Naive thymus-derived CD4-positive, alpha-beta T cell (primary cell): ENCODE results near the gene FPR2. TPM values are rescaled to one million over a fixed set of nuclear protein-coding genes. Genes with fewer than 3 reads are reported as not detected.

Source experiments
- ATAC-seq: fragments of 150-1000 bp; cut with Tn5 transposase; 2 replicates; pipeline ENCODE4 v1.10.0; 2021; ENCODE audit warnings: mild to moderate bottlenecking, moderate library complexity
- CTCF ChIA-PET: fragments of 350-600 bp; sonication (Branson Sonifier 250); formaldehyde crosslinking; loops from one replicate; lab custom pipeline; 2021; ENCODE audit warnings: antibody characterized with exemption; lab: Charles Lee
- POLR2A ChIA-PET: fragments of 350-600 bp; sonication (Branson Sonifier 250); formaldehyde crosslinking; loops from one replicate; lab custom pipeline; 2021; ENCODE audit warnings: antibody characterized with exemption, inconsistent platforms; lab: Charles Lee
- DNase-seq, 9 donors: peaks; one replicate each; pipeline versions ENCODE4 v3.0.0 to v3.0.0-alpha.2; 2020 to 2022; ENCODE audit warnings: mixed read lengths in 1 of 9
- H3K27ac ChIP-seq: one replicate; pipeline ENCODE4 v1.7.0; 2013; ENCODE audit warnings: mild to moderate bottlenecking, low read depth, low read length, moderate library complexity
- H3K27me3 ChIP-seq, 2 donors: one replicate each; pipeline ENCODE4 v1.7.0; 2013; ENCODE audit warnings: low read length in 2 of 2, mild to moderate bottlenecking in 2 of 2, moderate library complexity in 2 of 2; ENCODE audit not compliant: control insufficient read depth in 2 of 2, insufficient read depth in 2 of 2
- H3K36me3 ChIP-seq, 3 experiments: 1 replicate in 2 of 3; 2 replicates in 1 of 3; pipeline ENCODE4 v1.7.0; 2013; ENCODE audit warnings: low read length in 3 of 3, mild to moderate bottlenecking in 3 of 3, moderate library complexity in 1 of 3; ENCODE audit not compliant: insufficient read depth in 3 of 3, control insufficient read depth in 2 of 3
- H3K4me1 ChIP-seq, 2 donors: one replicate each; pipeline ENCODE4 v1.7.0; 2013; ENCODE audit warnings: low read length in 2 of 2, mild to moderate bottlenecking in 2 of 2, moderate library complexity in 1 of 2; ENCODE audit not compliant: control insufficient read depth in 2 of 2, insufficient read depth in 2 of 2
- H3K4me3 ChIP-seq: 2 replicates; pipeline ENCODE4 v1.7.0; 2013; ENCODE audit warnings: mild to moderate bottlenecking, low read length
- H3K9me3 ChIP-seq, 3 experiments: 1 replicate in 2 of 3; 2 replicates in 1 of 3; pipeline ENCODE4 v1.7.0; 2013; ENCODE audit warnings: low read length in 3 of 3; ENCODE audit not compliant: control insufficient read depth in 2 of 3
- H3K27ac Mint-ChIP-seq, 9 donors: one replicate each; pipeline ENCODE4 v1.8.0; 2020 to 2022; ENCODE audit warnings: mixed read lengths in 9 of 9, mild to moderate bottlenecking in 8 of 9, moderate library complexity in 5 of 9, inconsistent platforms in 2 of 9
- H3K27me3 Mint-ChIP-seq, 5 donors: one replicate each; pipeline ENCODE4 v1.8.0; 2021 to 2022; ENCODE audit warnings: mixed read lengths in 5 of 5, mild to moderate bottlenecking in 1 of 5
- H3K36me3 Mint-ChIP-seq, 5 donors: one replicate each; pipeline ENCODE4 v1.8.0; 2020 to 2022; ENCODE audit warnings: mixed read lengths in 5 of 5, mild to moderate bottlenecking in 3 of 5, inconsistent platforms in 1 of 5
- H3K4me1 Mint-ChIP-seq, 7 donors: one replicate each; pipeline ENCODE4 v1.8.0; 2020 to 2022; ENCODE audit warnings: mixed read lengths in 7 of 7, mild to moderate bottlenecking in 3 of 7, inconsistent platforms in 1 of 7
- H3K4me3 Mint-ChIP-seq, 10 donors: one replicate each; pipeline ENCODE4 v1.8.0; 2020 to 2022; ENCODE audit warnings: mild to moderate bottlenecking in 10 of 10, mixed read lengths in 10 of 10, moderate library complexity in 6 of 10, inconsistent platforms in 2 of 10
- H3K9me3 Mint-ChIP-seq, 11 donors: one replicate each; pipeline ENCODE4 v1.8.0; 2020 to 2022; ENCODE audit warnings: mixed read lengths in 11 of 11, mild to moderate bottlenecking in 4 of 11, inconsistent platforms in 1 of 11, moderate library complexity in 1 of 11
- intact Hi-C, 2 donors: fragments of 100-400 bp; cut with micrococcal nuclease; formaldehyde crosslinking; loops; one replicate each; pipeline ENCODE4 v1.15.1; 2023
- polyA plus RNA-seq, 2 donors: library from polyadenylated mRNA; unstranded; fragments of 300-500 nt; fragmentation: Illumina TruSeq; gene quantifications; one replicate each; pipeline ENCODE4 v1.2.3, GENCODE V29; 2021
- total RNA-seq, 6 experiments: library from RNA in 5 of 6; stranded (reverse) in 5 of 6; gene quantifications; 1 replicate in 5 of 6; 2 replicates in 1 of 6; pipeline ENCODE4 v1.2.3 and lab custom pipeline; 2021 to 2026

Gene FPR2
- total and polyA plus RNA-seq, 7 experiments from 2014 or later, result 0.16 to 7.9 TPM; not detected in 5

GRCh38 chr19:51810223-51810622 lies 49.2 kb downstream of the FPR2 start:
- no peaks in the 10 kb centered on the region for H3K27me3 ChIP-seq
- no peak for ATAC-seq
- Mint-ChIP-seq H3K27me3 (peaks cover 0 to 7% (median 0%) of the 10 kb centered on the region in 5 donors), H3K9me3 (peaks cover 0 to 87% (median 18%) of the 10 kb centered on the region in 11 donors), H3K27ac (no peak overlapping the region), H3K4me3 (no peak overlapping the region), H3K4me1 (peaks cover 0 to 7% (median 0%) of the 10 kb centered on the region in 7 donors), H3K36me3 (peaks cover 0 to 10% (median 0%) of the 10 kb centered on the region in 5 donors)
- DNase-seq, result no peak
- POLR2A ChIA-PET, result no interaction called here
- intact Hi-C loops, result no loop called here
- no peaks in the 10 kb centered on the region for H3K4me1 ChIP-seq
- CTCF ChIA-PET, result interaction anchor here (0.6 kb wide), 1 partner anchor 12 kb away, joined by 3 read pairs; no protein-coding TSS in a partner anchor
- H3K36me3 ChIP-seq, result no peaks in the 10 kb centered on the region
- no peak overlapping the region for H3K27ac ChIP-seq
- H3K4me3 ChIP-seq, result no peak overlapping the region
- H3K9me3 ChIP-seq, result peaks cover 0 to 16% (median 0%) of the 10 kb centered on the region in 3 experiments

- peak; percentile 84 for ATAC-seq
- intact Hi-C loops, result no loop called here
- no peak for DNase-seq
- ChIA-PET POLR2A (no interaction called here), CTCF (no interaction called here)
- peaks cover 0 to 16% (median under 1%) of the 10 kb centered on the region in 3 experiments for H3K9me3 ChIP-seq
- no peak overlapping the region for H3K4me3 Mint-ChIP-seq
- peaks cover 0 to 7% (median 0%) of the 10 kb centered on the region in 7 donors for H3K4me1 Mint-ChIP-seq
- peaks cover 0 to 10% (median 0%) of the 10 kb centered on the region in 5 donors for H3K36me3 Mint-ChIP-seq
- no peak overlapping the region for H3K4me3 ChIP-seq
- H3K4me1 ChIP-seq, result no peaks in the 10 kb centered on the region
- no peaks in the 10 kb centered on the region for H3K36me3 ChIP-seq
- H3K9me3 Mint-ChIP-seq, result peaks cover 0 to 89% (median 15%) of the 10 kb centered on the region in 11 donors
- H3K27me3 Mint-ChIP-seq, result peaks cover 0 to 2% (median 0%) of the 10 kb centered on the region in 5 donors
- H3K27ac Mint-ChIP-seq, result no peak overlapping the region
- H3K27ac ChIP-seq, result no peak overlapping the region
- H3K27me3 ChIP-seq, result no peaks in the 10 kb centered on the region
Measured at GRCh38 chr19:51811344-51811743, 50.4 kb downstream of the FPR2 start.

DNA sequence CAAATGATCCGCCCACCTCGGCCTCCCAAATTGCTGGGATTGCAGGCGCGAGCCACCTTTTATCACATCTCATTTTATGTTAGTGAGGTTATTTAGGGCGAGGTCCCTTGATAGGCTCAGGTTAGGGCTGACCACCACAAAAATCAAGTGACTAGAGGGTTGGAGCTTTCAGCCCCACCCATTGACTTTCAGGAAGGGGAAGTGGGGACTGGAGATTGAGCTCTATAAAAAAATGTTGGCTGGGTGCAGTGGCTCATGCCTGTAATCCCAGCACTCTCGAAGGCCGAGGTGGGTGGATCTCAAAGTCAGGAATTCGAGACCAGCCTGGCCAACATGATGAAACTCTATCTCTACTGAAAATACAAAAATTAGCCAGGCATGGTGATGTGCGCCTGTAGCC lies 54.1 kb downstream of the FPR2 start:
- Histone ChIP-seq H3K27ac (no peak overlapping the region), H3K9me3 (peaks cover 0 to 16% (median 4%) of the 10 kb centered on the region in 3 experiments), H3K27me3 (no peaks in the 10 kb centered on the region), H3K4me1 (no peaks in the 10 kb centered on the region), H3K36me3 (no peaks in the 10 kb centered on the region), H3K4me3 (no peak overlapping the region)
- POLR2A ChIA-PET, result no interaction called here
- no peak for ATAC-seq
- CTCF ChIA-PET, result no interaction called here
- Mint-ChIP-seq H3K36me3 (peaks cover 0 to 14% (median 5%) of the 10 kb centered on the region in 5 donors), H3K4me3 (no peak overlapping the region), H3K27ac (no peak overlapping the region), H3K9me3 (peaks cover 5 to 88% (median 25%) of the 10 kb centered on the region in 11 donors), H3K27me3 (peaks cover 0 to 17% (median 0%) of the 10 kb centered on the region in 5 donors), H3K4me1 (no peaks in the 10 kb centered on the region)
- intact Hi-C loops, result no loop called here
- DNase-seq, result no peak

DNA sequence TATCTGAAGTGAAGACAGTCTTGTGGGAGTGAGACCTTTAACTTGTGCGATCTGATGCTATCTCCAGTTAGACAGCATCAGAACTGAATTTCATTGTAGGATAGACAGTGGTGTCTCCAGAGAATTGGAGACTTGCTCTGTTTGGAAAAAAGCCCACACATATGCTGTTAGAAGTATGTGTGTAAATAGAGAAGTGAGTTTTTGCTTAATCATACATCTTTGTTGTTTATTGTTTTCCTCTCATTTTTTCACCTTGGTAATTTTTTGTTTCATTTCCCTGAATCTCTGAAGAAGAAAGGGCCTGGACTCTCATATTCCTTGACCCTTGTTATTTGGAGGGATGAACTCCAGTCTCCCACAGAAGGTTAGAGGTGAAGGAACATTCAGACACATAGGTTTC lies 55.7 kb downstream of the FPR2 start:
- H3K36me3 ChIP-seq, result no peaks in the 10 kb centered on the region
- intact Hi-C loops, result no loop called here
- ChIA-PET CTCF (no interaction called here), POLR2A (no interaction called here)
- Mint-ChIP-seq H3K4me3 (no peak overlapping the region), H3K27ac (no peak overlapping the region), H3K4me1 (no peaks in the 10 kb centered on the region), H3K9me3 (peaks cover 7 to 90% (median 30%) of the 10 kb centered on the region in 11 donors), H3K36me3 (peaks cover 0 to 11% (median 0%) of the 10 kb centered on the region in 5 donors), H3K27me3 (peaks cover 0 to 24% (median 0%) of the 10 kb centered on the region in 5 donors)
- no peak overlapping the region for H3K4me3 ChIP-seq
- peaks cover 0 to 16% (median 4%) of the 10 kb centered on the region in 3 experiments for H3K9me3 ChIP-seq
- ATAC-seq, result no peak
- no peaks in the 10 kb centered on the region for H3K4me1 ChIP-seq
- no peak for DNase-seq
- H3K27me3 ChIP-seq, result no peaks in the 10 kb centered on the region
- no peak overlapping the region for H3K27ac ChIP-seq

GRCh38 chr19:51820011-51820410 lies 59.0 kb downstream of the FPR2 start:
- H3K36me3 ChIP-seq, result no peaks in the 10 kb centered on the region
- H3K4me1 Mint-ChIP-seq, result peaks cover 0 to 1% (median 0%) of the 10 kb centered on the region in 7 donors
- H3K36me3 Mint-ChIP-seq, result peaks cover 0 to 24% (median 9%) of the 10 kb centered on the region in 5 donors
- H3K4me1 ChIP-seq, result no peaks in the 10 kb centered on the region
- H3K9me3 Mint-ChIP-seq, result peaks cover 14 to 91% (median 46%) of the 10 kb centered on the region in 11 donors
- H3K9me3 ChIP-seq, result peaks cover 0 to 11% (median 4%) of the 10 kb centered on the region in 3 experiments
- intact Hi-C loops, result no loop called here
- ATAC-seq (no peak), DNase-seq (no peak)
- no peak overlapping the region for H3K27ac Mint-ChIP-seq
- no peak overlapping the region for H3K27ac ChIP-seq
- peaks cover 0 to 30% (median 4%) of the 10 kb centered on the region in 5 donors for H3K27me3 Mint-ChIP-seq
- no peaks in the 10 kb centered on the region for H3K27me3 ChIP-seq
- POLR2A ChIA-PET, result no interaction called here
- no peak overlapping the region for H3K4me3 Mint-ChIP-seq
- no peak overlapping the region for H3K4me3 ChIP-seq
- CTCF ChIA-PET, result no interaction called here

Other genes starting within 250 kb of the FPR2 start
- 1 to 10 TPM in 1 of 5 experiments, under 1 TPM in 4; 0.46 to 2.5 (median 0.64) TPM for gene SIGLEC6, start 229.5 kb upstream of the FPR2 start, total RNA-seq
- not detected for gene SIGLEC6, start 229.5 kb upstream of the FPR2 start, polyA plus RNA-seq
- 10 to 100 TPM in 3 of 5 experiments, 1 to 10 TPM in 2; 6.8 to 19.1 (median 10.2) TPM for gene ZNF175, start 189.9 kb upstream of the FPR2 start, total RNA-seq
- gene ZNF175, start 189.9 kb upstream of the FPR2 start, polyA plus RNA-seq, result 1 to 10 TPM; 2.6 to 4.8 TPM
- 1 to 10 TPM in 1 of 5 experiments, under 1 TPM in 1, not detected in 3; 0.24 to 2.4 TPM for gene SIGLEC5, start 130.8 kb upstream of the FPR2 start, total RNA-seq
- not detected for gene SIGLEC5, start 130.8 kb upstream of the FPR2 start, polyA plus RNA-seq
- gene SIGLEC14, start 114.4 kb upstream of the FPR2 start, total RNA-seq, result 10 to 100 TPM in 1 of 5 experiments, 1 to 10 TPM in 3, not detected in 1; 1.1 to 43.8 (median 1.8) TPM
- under 1 TPM in 1 of 2 donors, not detected in 1; 0.08 TPM for gene SIGLEC14, start 114.4 kb upstream of the FPR2 start, polyA plus RNA-seq
- gene SPACA6, start 67.8 kb upstream of the FPR2 start, total RNA-seq, result 10 to 100 TPM in 1 of 5 experiments, 1 to 10 TPM in 4; 7.2 to 11.5 (median 8.0) TPM
- gene SPACA6, start 67.8 kb upstream of the FPR2 start, polyA plus RNA-seq, result 1 to 10 TPM; 2.0 to 4.9 TPM
- not detected for gene HAS1, start 37.2 kb upstream of the FPR2 start, total RNA-seq
- under 1 TPM; 0.11 to 0.90 TPM for gene HAS1, start 37.2 kb upstream of the FPR2 start, polyA plus RNA-seq
- 10 to 100 TPM in 1 of 5 experiments, 1 to 10 TPM in 1, under 1 TPM in 2, not detected in 1; 0.38 to 68.2 (median 3.4) TPM for gene FPR1, start 9.3 kb upstream of the FPR2 start, total RNA-seq
- under 1 TPM; 0.24 to 0.30 TPM for gene FPR1, start 9.3 kb upstream of the FPR2 start, polyA plus RNA-seq
- 1 to 10 TPM in 2 of 5 experiments, under 1 TPM in 2, not detected in 1; 0.13 to 5.1 (median 3.0) TPM for gene FPR3, start 34.0 kb downstream of the FPR2 start, total RNA-seq
- not detected for gene FPR3, start 34.0 kb downstream of the FPR2 start, polyA plus RNA-seq
- gene ZNF577, start 126.8 kb downstream of the FPR2 start, total RNA-seq, result 10 to 100 TPM in 3 of 5 experiments, 1 to 10 TPM in 2; 7.7 to 28.5 (median 13.3) TPM
- gene ZNF577, start 126.8 kb downstream of the FPR2 start, polyA plus RNA-seq, result 1 to 10 TPM; 3.7 to 6.5 TPM
- gene ZNF649, start 143.8 kb downstream of the FPR2 start, total RNA-seq, result 10 to 100 TPM; 11.1 to 33.4 (median 14.5) TPM
- 10 to 100 TPM in 1 of 2 donors, 1 to 10 TPM in 1; 9.3 to 14.3 TPM for gene ZNF649, start 143.8 kb downstream of the FPR2 start, polyA plus RNA-seq
- 1 to 10 TPM; 1.5 to 9.6 (median 5.2) TPM for gene ZNF613, start 166.3 kb downstream of the FPR2 start, total RNA-seq
- gene ZNF613, start 166.3 kb downstream of the FPR2 start, polyA plus RNA-seq, result 1 to 10 TPM; 3.3 to 8.2 TPM
- gene ZNF350, start 225.7 kb downstream of the FPR2 start, total RNA-seq, result 10 to 100 TPM; 18.1 to 43.7 (median 36.0) TPM
- gene ZNF350, start 225.7 kb downstream of the FPR2 start, polyA plus RNA-seq, result 10 to 100 TPM; 19.9 to 26.8 TPM
- gene ZNF615, start 247.0 kb downstream of the FPR2 start, total RNA-seq, result 10 to 100 TPM in 3 of 5 experiments, 1 to 10 TPM in 2; 8.7 to 20.9 (median 11.0) TPM
- gene ZNF615, start 247.0 kb downstream of the FPR2 start, polyA plus RNA-seq, result 10 to 100 TPM; 11.5 to 12.1 TPM